Loucy (cell line): ENCODE measurements around the gene HMCES.

Experiments used
- EZH2phosphoT487 ChIP-seq: fragments of 200-600 bp; IDR thresholded peaks from 2 replicates; pipeline ENCODE4 v1.6.1; 2018; ENCODE audit warnings: antibody characterized with exemption, mild to moderate bottlenecking, moderate library complexity, borderline replicate concordance
- TF ChIP-seq, protein P1 (sequence below): fragments of 200-600 bp; sonication (generic); conservative IDR thresholded peaks from 2 replicates; pipeline ENCODE4 v1.5.1; 2014; ENCODE audit warnings: mild to moderate bottlenecking, antibody characterized with exemption, low read length

DNA sequence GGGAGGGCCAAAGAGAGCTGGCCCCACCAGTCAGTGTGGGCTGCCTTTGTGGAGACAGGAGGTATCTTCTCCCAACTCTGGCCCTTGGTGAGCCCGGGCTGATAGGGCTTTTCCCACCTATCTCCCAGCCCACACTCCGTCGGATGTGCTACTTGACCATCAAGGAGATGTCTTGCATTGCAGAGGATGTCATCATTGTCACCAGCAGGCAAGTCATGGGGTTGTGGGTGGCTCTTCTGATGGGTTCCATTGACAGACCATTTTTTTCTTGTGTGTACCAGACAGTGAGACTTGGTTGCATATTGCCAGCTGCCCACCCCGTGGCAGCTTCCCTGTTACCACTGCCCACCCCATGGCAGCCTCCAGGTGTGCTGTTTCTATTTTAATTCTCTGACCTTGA, 25.9 kb upstream of the HMCES start:
- TF ChIP-seq, protein P1, sequence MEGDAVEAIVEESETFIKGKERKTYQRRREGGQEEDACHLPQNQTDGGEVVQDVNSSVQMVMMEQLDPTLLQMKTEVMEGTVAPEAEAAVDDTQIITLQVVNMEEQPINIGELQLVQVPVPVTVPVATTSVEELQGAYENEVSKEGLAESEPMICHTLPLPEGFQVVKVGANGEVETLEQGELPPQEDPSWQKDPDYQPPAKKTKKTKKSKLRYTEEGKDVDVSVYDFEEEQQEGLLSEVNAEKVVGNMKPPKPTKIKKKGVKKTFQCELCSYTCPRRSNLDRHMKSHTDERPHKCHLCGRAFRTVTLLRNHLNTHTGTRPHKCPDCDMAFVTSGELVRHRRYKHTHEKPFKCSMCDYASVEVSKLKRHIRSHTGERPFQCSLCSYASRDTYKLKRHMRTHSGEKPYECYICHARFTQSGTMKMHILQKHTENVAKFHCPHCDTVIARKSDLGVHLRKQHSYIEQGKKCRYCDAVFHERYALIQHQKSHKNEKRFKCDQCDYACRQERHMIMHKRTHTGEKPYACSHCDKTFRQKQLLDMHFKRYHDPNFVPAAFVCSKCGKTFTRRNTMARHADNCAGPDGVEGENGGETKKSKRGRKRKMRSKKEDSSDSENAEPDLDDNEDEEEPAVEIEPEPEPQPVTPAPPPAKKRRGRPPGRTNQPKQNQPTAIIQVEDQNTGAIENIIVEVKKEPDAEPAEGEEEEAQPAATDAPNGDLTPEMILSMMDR = no peak
- TF ChIP-seq EZH2phosphoT487 = no peak
